Measurements from ENCODE around the gene SLC27A3. TPM values are rescaled to one million over a fixed set of nuclear protein-coding genes. Genes with fewer than 3 reads are reported as not detected.
A peak's percentile ranks its signal among the peaks of the same experiment; 100 is the strongest.

SLC27A3 gene
- polyA plus RNA-seq, 2 of the 4 experiments (the other 2 are of a cell fraction), result 1.3 to 2.1 TPM

- WGBS (ENCODE audit: missing lambda C conversion rate), result 81% methylated on average over 9 of the region's 10 CpGs
- H3K4me2 ChIP-seq, result peak overlapping the region; percentile 97
- TF ChIP-seq EP300 (IDR thresholded peaks at IDR 0.05), result no peak
- no peak for TF ChIP-seq CTCF (IDR thresholded peaks at IDR 0.05)
- TF ChIP-seq POLR2A (IDR thresholded peaks at IDR 0.05; ENCODE audit: low read length), result no peak
- no peak for TF ChIP-seq HMGXB4 (CRISPR knock-in tag; IDR thresholded peaks at IDR 0.05; ENCODE audit: borderline replicate concordance)
- no peak for TF ChIP-seq ZSCAN20 (CRISPR knock-in tag; IDR thresholded peaks at IDR 0.05)
- TF ChIP-seq MYC (IDR thresholded peaks at IDR 0.05; ENCODE audit: borderline replicate concordance, low read length), result no peak
- ATAC-seq, result peak; percentile 1 to 9; a peak in 4 of 6 replicates
- H3K27ac ChIP-seq, result no peak overlapping the region
- peaks cover 5% of the 10 kb centered on the region; the same call in 1 of the 3 replicates for H3K4me1 ChIP-seq
- no peaks in the 10 kb centered on the region for H3K9me3 ChIP-seq
- no peak for DNase-seq (ENCODE audit: low read depth in 1 of 2, low spot score in 1 of 2)
- H3K4me3 ChIP-seq, result peak overlapping the region; percentile 52; the same call in 1 of the 3 replicates
- ChIA-PET POLR2A (interaction anchor here (1.1 kb wide), 1 partner anchor 214 kb away, joined by 3 read pairs; the partner anchor contains the start of gene RPS27), CTCF (interaction anchor here (0.8 kb wide), 1 partner anchor 170 kb away, joined by 3 read pairs; no protein-coding TSS in a partner anchor)
- no peak for FAIRE-seq
These were observed 1.1 kb downstream of the SLC27A3 start for GRCh38 chr1:153776352-153776751.

GRCh38 chr1:153776845-153777370 lies 1.7 kb downstream of the SLC27A3 start:
- ChIA-PET CTCF (no interaction called here), POLR2A (no interaction called here)
- no peak overlapping the region for H3K4me3 ChIP-seq
- DNase-seq (ENCODE audit: low read depth in 1 of 2, low spot score in 1 of 2), result no peak
- H3K4me2 ChIP-seq, result no peak overlapping the region
- H3K9me3 ChIP-seq, result no peaks in the 10 kb centered on the region
- no peak for ATAC-seq
- 91% methylated on average over 10 of the region's 10 CpGs for WGBS (ENCODE audit: missing lambda C conversion rate)
- FAIRE-seq, result no peak
- H3K27ac ChIP-seq, result no peak overlapping the region
- H3K4me1 ChIP-seq, result peaks cover 5% of the 10 kb centered on the region; the same call in 1 of the 3 replicates
- no peak for TF ChIP-seq BCL3 (IDR thresholded peaks at IDR 0.05)
- no peak for TF ChIP-seq ELK1 (IDR thresholded peaks at IDR 0.05; ENCODE audit: low read depth, low read length)
- no peak for TF ChIP-seq FOSB (CRISPR knock-in tag; IDR thresholded peaks at IDR 0.05)
- TF ChIP-seq EHF (CRISPR knock-in tag; IDR thresholded peaks at IDR 0.05), result no peak
- TF ChIP-seq JUNB (IDR thresholded peaks at IDR 0.05), result no peak
- TF ChIP-seq HMGXB4 (CRISPR knock-in tag; IDR thresholded peaks at IDR 0.05; ENCODE audit: borderline replicate concordance), result no peak
- TF ChIP-seq PBX3 (IDR thresholded peaks at IDR 0.05), result no peak
- no peak for TF ChIP-seq MAFK (IDR thresholded peaks at IDR 0.05; ENCODE audit: partially characterized antibody)
- TF ChIP-seq CTCF (IDR thresholded peaks at IDR 0.05), result no peak
- TF ChIP-seq RCOR1 (IDR thresholded peaks at IDR 0.05; ENCODE audit: low read depth, low read length), result no peak
- TF ChIP-seq NPAS2 (CRISPR knock-in tag; IDR thresholded peaks at IDR 0.05; ENCODE audit: borderline replicate concordance), result no peak
- TF ChIP-seq MAX (IDR thresholded peaks at IDR 0.05), result no peak
- no peak for TF ChIP-seq REST (IDR thresholded peaks at IDR 0.05)
- TF ChIP-seq CHD2 (IDR thresholded peaks at IDR 0.05; ENCODE audit: low read length, partially characterized antibody), result no peak
- TF ChIP-seq CBX2 (IDR thresholded peaks at IDR 0.05; ENCODE audit: borderline replicate concordance, low read depth), result no peak
